Uterus (tissue), 4 donors: ENCODE measurements around the gene CR1. TPM values are rescaled to one million over a fixed set of nuclear protein-coding genes. Genes with fewer than 3 reads are reported as not detected.

Experiments
- DNase-seq, 2 donors: peaks; one replicate each; pipeline ENCODE4 v3.0.0-alpha.2; 2019 to 2020
- H3K27ac ChIP-seq, 2 donors: fragments of 200-600 bp; sonication (generic); 1 replicate in 1 of 2; 2 replicates in 1 of 2; pipeline ENCODE4 v1.5.1; 2016 to 2018
- H3K27me3 ChIP-seq, 2 donors: fragments of 200-600 bp; sonication (generic); one replicate each; pipeline ENCODE4 v1.5.1; 2018 to 2019; ENCODE audit warnings: control low read depth in 1 of 2
- H3K36me3 ChIP-seq, 2 donors: fragments of 200-600 bp; sonication (generic); one replicate each; pipeline ENCODE4 v1.5.1; 2019; ENCODE audit warnings: control low read depth in 1 of 2
- H3K4me1 ChIP-seq, 2 donors: fragments of 200-600 bp; sonication (generic); one replicate each; pipeline ENCODE4 v1.5.1; 2018 to 2019; ENCODE audit warnings: control low read depth in 1 of 2
- H3K4me3 ChIP-seq, 2 donors: fragments of 200-600 bp; sonication (generic); 1 replicate in 1 of 2; 2 replicates in 1 of 2; pipeline ENCODE4 v1.5.1; 2018 to 2019; ENCODE audit warnings: mild to moderate bottlenecking in 1 of 2
- H3K9me3 ChIP-seq, 2 donors: fragments of 200-600 bp; sonication (generic); one replicate each; pipeline ENCODE4 v1.5.1; 2019; ENCODE audit warnings: control low read depth in 1 of 2
- POLR2A ChIP-seq, 2 donors: fragments of 450-650 bp; IDR thresholded peaks; one replicate each; pipeline ENCODE4 v1.6.1; 2016; ENCODE audit warnings: antibody characterized with exemption in 2 of 2, mild to moderate bottlenecking in 1 of 2, moderate library complexity in 1 of 2
- intact Hi-C: fragments of 100-400 bp; cut with DNase I; formaldehyde crosslinking; loops from one replicate; pipeline ENCODE4 v1.15.1; 2023; ENCODE audit warnings: low total_unique reads
- total RNA-seq, 4 donors: library from RNA; depleted of rRNA in 3 of 4; stranded (reverse); fragments of >200 nt in 3 of 4; gene quantifications; one replicate each; pipeline versions ENCODE4 v1.1.0 to v1.2.4, GENCODE V29; 2014 to 2023
- TF ChIP-seq, protein P1 (sequence below), 4 experiments: fragments of 200-600 bp in 2 of 4; fragments of 450-650 bp in 2 of 4; sonication (generic) in 2 of 4; IDR thresholded peaks; one replicate each; pipeline ENCODE4 v1.5.1; 2016 to 2019; ENCODE audit warnings: antibody characterized with exemption in 4 of 4, mild to moderate bottlenecking in 2 of 4, moderate library complexity in 1 of 4
- donor health status: DM: yes; HTN: yes; CAD: no.

CR1 gene
- total RNA-seq, 4 donors from 2014 or later = 1.8 to 3.7 (median 2.5) TPM

DNA sequence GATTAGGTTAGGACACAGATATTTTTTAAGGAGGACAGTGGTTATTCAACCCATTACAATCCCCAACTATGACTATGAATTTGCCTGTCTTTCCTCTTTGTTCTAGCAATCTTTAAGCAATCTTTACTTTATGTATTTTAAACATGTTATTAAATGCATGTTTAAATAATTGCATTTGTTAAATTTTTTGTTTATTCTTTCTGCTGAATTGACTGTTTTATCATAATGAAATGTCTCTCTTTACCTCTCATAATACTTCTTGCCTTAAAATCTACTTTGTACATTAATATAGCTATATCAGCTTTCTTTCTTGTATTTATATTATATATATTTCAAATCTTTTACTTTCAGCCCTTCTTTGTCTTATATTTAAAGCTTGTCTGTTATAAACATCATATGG is 195.1 kb downstream of the CR1 start:
- intact Hi-C loops = no loop called here
- no peaks in the 10 kb centered on the region for H3K9me3 ChIP-seq
- H3K36me3 ChIP-seq = no peaks in the 10 kb centered on the region
- no peak overlapping the region for H3K4me3 ChIP-seq
- no peak overlapping the region for H3K27ac ChIP-seq
- DNase-seq = no peak
- no peaks in the 10 kb centered on the region for H3K4me1 ChIP-seq
- TF ChIP-seq, protein P1, sequence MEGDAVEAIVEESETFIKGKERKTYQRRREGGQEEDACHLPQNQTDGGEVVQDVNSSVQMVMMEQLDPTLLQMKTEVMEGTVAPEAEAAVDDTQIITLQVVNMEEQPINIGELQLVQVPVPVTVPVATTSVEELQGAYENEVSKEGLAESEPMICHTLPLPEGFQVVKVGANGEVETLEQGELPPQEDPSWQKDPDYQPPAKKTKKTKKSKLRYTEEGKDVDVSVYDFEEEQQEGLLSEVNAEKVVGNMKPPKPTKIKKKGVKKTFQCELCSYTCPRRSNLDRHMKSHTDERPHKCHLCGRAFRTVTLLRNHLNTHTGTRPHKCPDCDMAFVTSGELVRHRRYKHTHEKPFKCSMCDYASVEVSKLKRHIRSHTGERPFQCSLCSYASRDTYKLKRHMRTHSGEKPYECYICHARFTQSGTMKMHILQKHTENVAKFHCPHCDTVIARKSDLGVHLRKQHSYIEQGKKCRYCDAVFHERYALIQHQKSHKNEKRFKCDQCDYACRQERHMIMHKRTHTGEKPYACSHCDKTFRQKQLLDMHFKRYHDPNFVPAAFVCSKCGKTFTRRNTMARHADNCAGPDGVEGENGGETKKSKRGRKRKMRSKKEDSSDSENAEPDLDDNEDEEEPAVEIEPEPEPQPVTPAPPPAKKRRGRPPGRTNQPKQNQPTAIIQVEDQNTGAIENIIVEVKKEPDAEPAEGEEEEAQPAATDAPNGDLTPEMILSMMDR (IDR thresholded peaks at IDR 0.05) = no peak
- no peak for TF ChIP-seq POLR2A (IDR thresholded peaks at IDR 0.05)
- no peaks in the 10 kb centered on the region for H3K27me3 ChIP-seq

Other genes with a start within 250 kb of the CR1 start
- gene CD55, start 174.5 kb upstream of the CR1 start, total RNA-seq = 100 to 1,000 TPM in 1 of 4 donors, 10 to 100 TPM in 3; 27.2 to 224 (median 59.5) TPM
- gene CR2, start 41.8 kb upstream of the CR1 start, total RNA-seq = under 1 TPM in 1 of 4 donors, not detected in 3; 0.28 TPM
- under 1 TPM in 1 of 4 donors, not detected in 3; 0.14 TPM for gene CR1L, start 149.0 kb downstream of the CR1 start, total RNA-seq